ENCODE measurements around the gene C22orf31.
A peak's percentile ranks its signal among the peaks of the same experiment; 100 is the strongest.

Gene C22orf31

GRCh38 chr22:29081517-29082236 is 20.0 kb upstream of the C22orf31 start:
- no peak for DNase-seq (ENCODE audit: low read depth)

- no peak for DNase-seq (ENCODE audit: low read depth)
Measured at GRCh38 chr22:29080106-29080975, 18.7 kb upstream of the C22orf31 start.

- DNase-seq (ENCODE audit: low read depth): no peak
Measured at GRCh38 chr22:29079218-29079901, 17.7 kb upstream of the C22orf31 start.

DNA sequence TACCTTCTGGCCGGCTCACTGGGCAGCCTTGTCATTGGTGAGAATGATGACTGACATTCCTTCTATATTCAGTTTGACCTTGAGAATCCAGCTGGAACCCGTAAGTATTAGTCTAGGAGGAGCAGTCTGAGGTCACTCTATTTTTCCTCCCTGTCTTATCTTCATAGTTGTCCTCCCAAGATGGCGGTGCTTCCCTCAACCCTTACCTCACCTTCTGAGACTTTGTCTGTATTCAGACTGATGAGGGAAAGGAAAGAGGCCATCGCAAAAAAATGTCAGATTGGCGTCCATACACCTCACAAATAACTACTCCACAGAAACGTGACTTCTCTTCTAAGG is 17.2 kb upstream of the C22orf31 start:
- DNase-seq (ENCODE audit: low read depth): no peak

- DNase-seq (ENCODE audit: low read depth): no peak
Measured at GRCh38 chr22:29078036-29078868, 16.6 kb upstream of the C22orf31 start.

GRCh38 chr22:29074276-29074772 is 12.7 kb upstream of the C22orf31 start:
- no peak for DNase-seq (ENCODE audit: low read depth)

DNA sequence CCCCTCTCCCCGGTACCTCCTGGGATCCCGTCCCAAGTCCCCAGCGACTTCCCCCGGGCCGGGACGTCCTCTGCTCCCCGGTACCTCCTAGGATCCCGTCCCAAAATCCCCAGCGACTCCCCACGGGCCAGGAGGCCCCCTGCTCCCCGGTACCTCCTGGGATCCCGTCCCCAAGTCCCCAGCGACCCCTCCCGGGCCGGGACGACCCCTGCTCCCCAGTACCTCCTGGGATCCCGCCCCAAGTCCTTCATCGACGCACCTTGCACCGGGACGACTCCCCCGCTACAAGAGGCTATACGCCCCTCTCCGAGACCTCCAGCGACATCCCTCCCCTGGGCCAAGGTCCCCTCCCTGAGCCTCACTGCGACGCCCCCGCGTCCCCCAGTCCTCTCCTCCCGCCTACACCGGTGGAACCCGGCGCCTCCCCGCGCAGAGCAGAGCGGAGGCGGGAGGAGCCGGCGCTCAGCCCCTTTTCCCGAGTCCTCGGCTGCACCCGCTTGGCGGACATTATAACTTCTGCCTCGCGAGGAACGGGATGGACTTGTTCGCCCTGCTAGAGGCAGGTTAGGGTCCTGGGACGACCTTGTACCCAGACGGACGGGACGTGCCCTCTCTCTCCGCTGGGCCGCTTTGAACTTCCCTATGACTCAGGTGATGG is 12.1 kb upstream of the C22orf31 start:
- DNase-seq (ENCODE audit: low read depth): no peak

DNA sequence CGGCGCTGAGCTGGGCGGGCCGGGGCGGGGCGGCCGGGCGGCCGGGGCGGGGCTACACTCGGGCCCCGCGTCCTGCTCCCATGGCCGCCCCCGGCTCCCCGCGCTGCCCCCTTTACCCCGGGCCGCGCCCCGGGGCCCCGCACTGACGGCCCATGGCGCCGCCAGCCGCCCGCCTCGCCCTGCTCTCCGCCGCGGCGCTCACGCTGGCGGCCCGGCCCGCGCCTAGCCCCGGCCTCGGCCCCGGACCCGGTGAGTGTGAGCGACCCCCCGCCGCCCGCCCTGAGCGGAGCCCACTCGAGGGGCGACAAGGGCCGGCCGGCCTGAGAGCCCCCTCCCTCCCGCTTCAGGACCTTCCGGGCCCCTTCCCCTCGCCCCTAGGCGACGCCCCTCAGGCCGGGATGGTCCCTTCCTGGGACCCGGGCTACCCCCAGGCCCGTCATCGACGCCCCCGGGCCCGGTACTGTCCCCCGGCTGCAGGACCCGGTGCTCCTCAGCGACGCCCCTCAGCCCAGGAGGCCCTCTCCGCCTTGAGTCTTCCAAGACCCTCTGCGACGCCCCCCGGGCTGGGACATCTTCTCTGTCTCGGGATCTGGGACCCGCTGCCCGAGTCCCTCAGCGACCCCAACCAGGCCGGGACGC is 11.5 kb upstream of the C22orf31 start, which contains the start of gene KREMEN1:
KREMEN1 (plus strand) TSS at position 57 of the 639 bp plus-strand sequence; CDS start at position 153, 96 bp downstream.
- DNase-seq (ENCODE audit: low read depth): no peak

GRCh38 chr22:29072193-29072978 is 10.8 kb upstream of the C22orf31 start:
- peak; percentile 62 for DNase-seq (ENCODE audit: low read depth)

DNA sequence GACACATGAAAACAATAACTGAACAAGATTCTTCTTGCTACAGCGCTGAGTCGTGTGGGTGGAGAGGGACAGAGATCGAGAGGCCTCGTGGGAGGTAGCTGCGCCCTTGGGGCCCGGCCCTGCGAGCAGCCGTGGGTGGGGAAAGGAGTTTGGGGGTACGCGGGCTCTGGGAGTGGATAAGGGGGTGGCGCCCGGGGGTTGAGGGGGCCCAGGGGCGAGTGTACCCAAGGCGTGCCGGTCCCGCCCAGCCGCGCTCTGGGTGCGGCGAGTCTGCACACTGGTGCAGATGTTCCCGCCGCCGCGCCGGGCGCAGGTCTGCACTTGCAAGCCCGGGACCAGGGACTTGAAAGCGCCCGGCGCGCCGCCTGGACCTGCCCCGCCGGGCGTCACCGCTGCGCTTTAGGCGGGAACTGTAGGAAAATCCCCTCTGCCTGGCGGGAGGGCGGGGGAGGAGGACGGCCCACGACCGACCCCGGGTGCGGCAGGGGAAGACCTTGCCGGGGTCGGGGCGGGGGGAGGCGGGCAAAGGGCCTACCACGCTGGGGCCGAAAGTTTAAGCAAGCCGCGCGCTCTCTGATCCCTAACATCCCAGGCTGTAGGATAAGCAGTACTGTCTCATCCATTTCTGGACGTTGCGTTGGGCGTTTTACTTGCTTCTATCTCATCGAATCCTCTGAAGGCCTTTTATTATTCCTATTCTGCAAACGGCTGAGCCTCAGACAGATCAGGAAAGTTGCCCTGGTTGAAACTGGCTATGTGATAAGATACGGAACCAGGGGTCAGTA is 9.8 kb upstream of the C22orf31 start:
- no peak for DNase-seq (ENCODE audit: low read depth)

DNA sequence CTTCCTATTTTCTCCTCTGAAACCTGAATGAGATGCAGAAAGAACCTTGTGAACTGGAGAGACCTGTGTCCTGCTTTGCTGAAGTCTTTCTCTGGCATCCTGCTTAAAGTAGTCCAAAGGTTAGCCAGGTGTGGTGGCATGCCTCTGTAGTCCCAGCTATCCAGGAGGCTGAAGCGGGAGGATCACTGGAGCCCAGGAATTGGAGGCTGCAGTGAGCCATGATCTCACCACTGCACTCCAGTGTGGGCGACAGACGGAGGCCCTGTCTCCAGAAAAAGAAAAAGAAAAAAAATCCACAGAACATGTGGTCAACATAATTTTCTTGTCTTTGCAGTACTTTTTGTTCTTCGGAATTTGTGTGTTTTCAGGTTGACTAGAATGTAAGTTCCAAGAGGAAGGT is 8.9 kb upstream of the C22orf31 start:
- no peak for DNase-seq (ENCODE audit: low read depth)

- DNase-seq (ENCODE audit: low read depth): no peak
Measured at GRCh38 chr22:29069463-29069862, 7.8 kb upstream of the C22orf31 start.

DNA sequence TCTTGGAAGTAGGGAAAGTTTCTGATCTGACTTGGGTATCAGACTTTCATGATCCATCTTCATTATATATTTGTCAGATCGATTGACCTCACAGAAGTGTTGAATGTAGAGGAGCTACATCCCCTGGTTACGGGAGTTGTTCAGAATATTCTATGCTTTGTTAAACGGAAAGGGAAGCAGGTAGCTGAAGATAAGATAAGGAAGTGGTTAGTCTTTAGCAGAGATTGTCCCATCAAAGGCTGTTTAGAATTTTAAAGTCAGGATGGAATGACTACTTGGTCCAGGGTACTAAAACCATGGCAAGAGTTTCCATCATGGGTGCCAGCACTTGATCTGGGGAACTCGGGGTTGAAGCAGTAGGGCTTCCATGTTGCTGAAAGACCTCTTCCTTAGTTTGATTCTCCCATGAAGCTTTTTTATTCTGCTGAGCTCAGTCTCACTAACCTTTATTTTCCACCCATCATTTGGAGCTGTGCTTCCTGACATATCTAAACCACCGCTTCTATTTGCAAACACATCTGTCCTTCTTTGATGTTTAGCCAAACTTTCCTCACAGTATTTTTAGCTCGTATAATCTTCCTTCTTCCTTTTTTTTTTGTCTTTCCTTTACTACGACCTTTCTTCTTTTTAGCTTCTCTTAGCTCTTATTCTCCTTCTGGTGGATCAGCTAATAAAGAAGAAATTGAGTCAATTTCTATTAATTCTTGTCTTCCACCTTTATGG is 4.0 kb upstream of the C22orf31 start:
- DNase-seq (ENCODE audit: low read depth): no peak

DNA sequence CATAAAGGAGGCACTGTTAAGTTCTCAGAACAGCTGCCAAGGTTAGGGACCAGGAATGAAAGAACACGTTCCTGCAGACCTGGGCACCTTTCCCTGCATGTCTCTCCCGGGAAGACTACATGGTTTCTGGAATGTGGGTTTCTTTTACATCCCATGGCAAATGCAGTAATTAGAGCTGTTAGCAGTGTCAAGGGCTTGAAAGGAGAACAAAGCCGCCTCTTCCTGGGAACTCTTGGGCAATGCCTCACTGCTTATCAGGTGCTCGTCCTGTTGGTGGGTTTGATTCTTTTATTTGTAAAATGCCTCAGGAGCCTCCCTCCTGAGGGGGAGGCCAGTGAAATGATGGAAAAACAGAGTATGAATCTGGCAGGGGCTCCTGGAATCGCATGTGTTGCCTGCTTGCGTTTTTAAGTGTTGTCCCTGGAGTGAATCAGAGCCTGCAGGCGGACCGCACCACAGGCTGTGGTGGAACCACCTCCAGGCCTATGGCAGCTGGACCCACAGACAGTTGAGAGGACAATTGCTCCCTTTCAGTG is 723 bp upstream of the C22orf31 start:
- DNase-seq (ENCODE audit: low read depth): no peak

GRCh38 chr22:29060931-29061330 is 700 bp downstream of the C22orf31 start:
- no peak for DNase-seq (ENCODE audit: low read depth)

DNA sequence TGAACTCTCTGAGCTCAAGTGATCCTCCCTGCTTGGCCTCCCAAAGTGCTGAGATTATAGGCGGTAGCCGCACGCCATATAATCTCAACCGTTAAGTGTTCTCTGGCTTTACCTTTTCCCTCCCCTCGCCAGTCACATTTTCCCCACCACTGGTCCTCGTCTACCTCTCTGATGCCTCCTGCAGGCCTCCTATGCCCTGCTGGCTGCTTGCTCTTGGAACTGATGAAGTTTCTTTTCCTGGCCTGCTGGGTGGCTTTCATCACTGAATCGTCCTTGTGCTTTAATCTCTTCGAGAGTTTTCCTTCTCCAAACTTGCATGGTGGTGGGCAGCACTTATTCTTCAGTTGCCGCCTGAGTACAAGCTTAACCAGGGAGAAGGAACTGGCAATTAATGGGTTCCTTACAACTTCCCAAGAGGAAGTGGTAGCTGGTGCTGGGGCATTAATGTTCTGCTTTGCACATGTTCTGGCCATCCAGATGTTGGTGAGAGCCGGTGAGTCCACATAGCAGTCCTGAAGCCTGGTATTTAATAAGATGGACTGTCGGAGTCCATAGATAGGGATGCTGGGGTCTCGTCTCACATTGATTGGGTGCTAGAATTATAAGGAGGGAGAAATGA is 1.3 kb downstream of the C22orf31 start:
- no peak for DNase-seq (ENCODE audit: low read depth)

- DNase-seq (ENCODE audit: low read depth): no peak
Measured at GRCh38 chr22:29056472-29056871, 5.2 kb downstream of the C22orf31 start.

Measured in stimulated activated CD8-positive, alpha-beta memory T cell treated with anti-CD3 and anti-CD28 coated beads, Interleukin-4, amount 100 ng/mL, for 24 hours (primary cell).